ENCODE measurements around the gene STAT4.

STAT4 gene

DNA sequence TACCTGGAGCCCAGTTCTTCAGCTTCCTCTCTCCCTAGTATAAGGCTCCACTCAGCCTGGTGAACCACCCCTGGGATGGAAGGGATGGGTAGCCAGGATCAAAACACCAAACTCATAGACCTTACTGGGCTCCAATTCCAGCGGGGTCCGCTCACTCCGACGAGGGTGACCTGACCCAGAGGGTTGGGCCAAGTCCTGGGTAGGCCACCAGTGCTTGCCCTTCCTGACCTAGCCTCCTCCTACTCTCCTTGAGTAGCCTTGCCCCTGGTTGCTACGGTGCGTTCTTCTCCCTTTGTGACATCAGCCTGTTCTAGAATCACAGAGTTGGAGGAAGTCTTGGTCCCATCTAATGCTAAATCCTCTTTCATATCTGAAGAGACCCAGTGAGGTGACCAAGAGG lies 537 bp upstream of the STAT4 start:
- H3K4me3 ChIP-seq (ENCODE audit: control insufficient read depth, low read depth, low read length): no peak overlapping the region
- DNase-seq (ENCODE audit: low read depth): no peak
- TF ChIP-seq, protein P1, sequence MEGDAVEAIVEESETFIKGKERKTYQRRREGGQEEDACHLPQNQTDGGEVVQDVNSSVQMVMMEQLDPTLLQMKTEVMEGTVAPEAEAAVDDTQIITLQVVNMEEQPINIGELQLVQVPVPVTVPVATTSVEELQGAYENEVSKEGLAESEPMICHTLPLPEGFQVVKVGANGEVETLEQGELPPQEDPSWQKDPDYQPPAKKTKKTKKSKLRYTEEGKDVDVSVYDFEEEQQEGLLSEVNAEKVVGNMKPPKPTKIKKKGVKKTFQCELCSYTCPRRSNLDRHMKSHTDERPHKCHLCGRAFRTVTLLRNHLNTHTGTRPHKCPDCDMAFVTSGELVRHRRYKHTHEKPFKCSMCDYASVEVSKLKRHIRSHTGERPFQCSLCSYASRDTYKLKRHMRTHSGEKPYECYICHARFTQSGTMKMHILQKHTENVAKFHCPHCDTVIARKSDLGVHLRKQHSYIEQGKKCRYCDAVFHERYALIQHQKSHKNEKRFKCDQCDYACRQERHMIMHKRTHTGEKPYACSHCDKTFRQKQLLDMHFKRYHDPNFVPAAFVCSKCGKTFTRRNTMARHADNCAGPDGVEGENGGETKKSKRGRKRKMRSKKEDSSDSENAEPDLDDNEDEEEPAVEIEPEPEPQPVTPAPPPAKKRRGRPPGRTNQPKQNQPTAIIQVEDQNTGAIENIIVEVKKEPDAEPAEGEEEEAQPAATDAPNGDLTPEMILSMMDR (IDR thresholded peaks at IDR 0.05; ENCODE audit: control insufficient read depth, insufficient read depth, low read depth, low read length, missing control alignments): no peak

DNA sequence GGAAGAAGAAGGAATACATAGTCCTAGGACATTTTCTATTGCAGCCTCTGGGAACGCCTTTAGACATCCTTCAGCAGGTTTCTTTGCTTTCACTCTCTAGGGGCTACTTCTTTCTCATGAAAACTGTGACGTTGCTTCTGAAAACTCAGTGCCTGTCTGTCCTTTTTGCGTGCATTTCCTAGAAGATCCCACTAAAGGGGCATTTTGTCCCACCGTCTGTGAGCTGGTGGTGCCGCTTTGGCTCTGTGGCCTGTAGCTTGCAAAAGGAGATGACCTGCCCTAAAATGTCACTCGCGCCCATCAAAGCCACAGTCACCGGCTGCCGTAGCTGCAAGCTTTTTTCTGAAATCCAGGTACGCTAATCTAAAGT lies 579 bp downstream of the STAT4 start:
- peak overlapping the region; percentile 43 for H3K4me3 ChIP-seq (ENCODE audit: control insufficient read depth, low read depth, low read length)
- no peak for DNase-seq (ENCODE audit: low read depth)
- TF ChIP-seq, protein P1 (IDR thresholded peaks at IDR 0.05; ENCODE audit: control insufficient read depth, insufficient read depth, low read depth, low read length, missing control alignments): no peak

DNA sequence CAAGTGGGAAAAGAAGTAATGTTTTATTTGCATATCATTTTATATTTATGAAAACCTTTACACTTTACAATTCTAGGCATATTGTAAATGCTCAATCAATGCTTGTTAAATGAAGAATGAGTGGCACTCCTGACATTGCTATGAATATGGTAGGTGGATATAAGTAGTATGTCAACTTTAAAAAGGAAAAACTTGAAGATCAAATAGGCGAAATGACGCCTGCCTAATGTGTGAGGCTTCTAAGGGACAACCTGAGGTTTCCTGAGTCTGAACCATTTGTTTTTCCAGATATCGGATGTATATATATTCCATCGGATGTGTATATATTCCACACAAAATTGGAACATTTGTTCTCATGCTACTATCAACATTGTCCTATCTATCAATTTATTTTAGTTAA lies 1.4 kb downstream of the STAT4 start:
- TF ChIP-seq, protein P1 (IDR thresholded peaks at IDR 0.05; ENCODE audit: control insufficient read depth, insufficient read depth, low read depth, low read length, missing control alignments): no peak
- no peak overlapping the region for H3K4me3 ChIP-seq (ENCODE audit: control insufficient read depth, low read depth, low read length)
- no peak for DNase-seq (ENCODE audit: low read depth)

DNA sequence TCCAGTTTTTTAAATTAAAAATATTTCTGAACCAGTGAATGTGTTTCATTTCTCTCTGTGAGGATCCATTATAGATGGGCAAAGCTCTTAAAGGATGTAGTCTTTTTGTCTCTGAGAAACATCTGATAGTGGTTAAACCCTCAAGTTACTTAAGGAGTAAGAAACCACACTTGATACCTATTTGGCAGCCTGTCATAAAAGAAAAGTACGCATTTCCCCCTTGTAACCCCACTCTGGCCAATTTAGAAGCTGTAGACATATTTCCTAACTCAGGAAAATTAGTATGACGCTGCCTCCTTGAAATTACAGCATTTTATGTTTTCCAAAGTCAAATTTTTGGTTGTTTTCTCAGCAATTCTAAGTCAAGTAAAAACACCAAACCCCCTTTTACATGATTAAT lies 2.0 kb downstream of the STAT4 start:
- DNase-seq (ENCODE audit: low read depth): no peak
- no peak overlapping the region for H3K4me3 ChIP-seq (ENCODE audit: control insufficient read depth, low read depth, low read length)
- TF ChIP-seq, protein P1 (IDR thresholded peaks at IDR 0.05; ENCODE audit: control insufficient read depth, insufficient read depth, low read depth, low read length, missing control alignments): no peak

DNA sequence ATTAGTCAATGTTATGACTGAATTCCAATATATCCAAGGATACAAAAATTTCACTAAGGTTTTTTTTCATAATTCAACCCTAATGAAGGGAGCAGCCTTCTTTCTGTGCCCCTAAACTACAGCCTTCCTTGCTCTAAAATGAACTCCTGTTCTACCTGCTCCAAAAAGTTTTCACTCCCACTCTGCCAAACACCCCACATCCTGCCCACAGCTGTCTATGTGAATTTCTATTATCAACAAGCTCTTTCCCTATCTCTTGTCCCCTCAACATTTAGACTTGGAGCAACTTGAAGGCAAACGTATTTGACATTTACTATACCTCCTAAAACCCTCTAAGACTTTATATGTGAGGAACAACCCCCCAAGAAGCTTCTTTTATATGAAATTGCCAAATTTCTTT lies 2.5 kb downstream of the STAT4 start:
- TF ChIP-seq, protein P1 (IDR thresholded peaks at IDR 0.05; ENCODE audit: control insufficient read depth, insufficient read depth, low read depth, low read length, missing control alignments): no peak
- no peak for DNase-seq (ENCODE audit: low read depth)
- no peak overlapping the region for H3K4me3 ChIP-seq (ENCODE audit: control insufficient read depth, low read depth, low read length)

DNA sequence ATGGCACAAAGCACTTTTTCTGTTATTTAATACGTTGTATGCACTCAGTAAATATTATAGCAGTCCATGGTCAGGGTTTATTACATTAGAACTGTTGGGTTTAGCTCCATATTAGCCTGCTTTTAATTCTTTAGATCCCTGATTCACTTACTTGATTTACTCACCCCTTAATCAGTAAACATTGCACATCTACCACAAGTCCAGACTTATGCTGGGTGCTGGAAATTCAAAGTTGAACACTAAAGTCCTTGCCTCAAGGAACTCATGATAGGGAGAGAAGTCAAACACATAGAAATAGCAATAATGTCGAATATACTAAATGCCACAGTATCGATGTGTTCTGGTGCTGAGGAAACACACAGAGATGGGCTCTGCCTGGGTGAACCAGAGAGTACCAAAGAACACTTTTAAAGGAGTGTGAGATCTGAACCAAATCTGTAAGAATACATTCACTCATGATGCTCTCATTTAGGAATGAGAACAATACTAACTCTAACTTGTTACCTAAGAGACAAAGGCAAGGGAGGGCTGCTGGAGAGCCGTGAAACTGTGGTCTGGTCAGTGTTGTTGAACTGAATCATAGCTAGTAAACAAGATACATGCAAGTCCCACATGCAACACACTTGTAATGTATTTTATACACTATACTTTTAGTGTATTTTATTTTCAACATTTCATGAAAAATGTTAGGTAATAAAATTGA lies 4.9 kb downstream of the STAT4 start:
- no peak overlapping the region for H3K4me3 ChIP-seq (ENCODE audit: control insufficient read depth, low read depth, low read length)
- no peak for DNase-seq (ENCODE audit: low read depth)
- TF ChIP-seq, protein P1 (IDR thresholded peaks at IDR 0.05; ENCODE audit: control insufficient read depth, insufficient read depth, low read depth, low read length, missing control alignments): no peak

Data from AG09309 (cell line).